HFF-Myc (cell line): Measurements from ENCODE around the gene KLHL29.

Source experiments
- DNase-seq: peaks from one replicate; pipeline ENCODE4 v3.0.0-alpha.2; 2011; ENCODE audit warnings: low read depth; ENCODE audit errors: extremely low read depth
- H3K4me3 ChIP-seq: replicated peaks from 2 replicates; pipeline ENCODE4 v1.5.1; 2011; ENCODE audit warnings: low read depth, mild to moderate bottlenecking, control low read depth, low read length
- CTCF ChIP-seq: IDR thresholded peaks from 2 replicates; pipeline ENCODE4 v1.5.1; 2012; ENCODE audit warnings: mild to moderate bottlenecking, low read depth, low read length, control low read depth; ENCODE audit errors: missing control alignments

The KLHL29 gene

GRCh38 chr2:23503682-23504081, 118.7 kb downstream of the KLHL29 start:
- no peak for DNase-seq
- no peak overlapping the region for H3K4me3 ChIP-seq
- TF ChIP-seq CTCF, result no peak

DNA sequence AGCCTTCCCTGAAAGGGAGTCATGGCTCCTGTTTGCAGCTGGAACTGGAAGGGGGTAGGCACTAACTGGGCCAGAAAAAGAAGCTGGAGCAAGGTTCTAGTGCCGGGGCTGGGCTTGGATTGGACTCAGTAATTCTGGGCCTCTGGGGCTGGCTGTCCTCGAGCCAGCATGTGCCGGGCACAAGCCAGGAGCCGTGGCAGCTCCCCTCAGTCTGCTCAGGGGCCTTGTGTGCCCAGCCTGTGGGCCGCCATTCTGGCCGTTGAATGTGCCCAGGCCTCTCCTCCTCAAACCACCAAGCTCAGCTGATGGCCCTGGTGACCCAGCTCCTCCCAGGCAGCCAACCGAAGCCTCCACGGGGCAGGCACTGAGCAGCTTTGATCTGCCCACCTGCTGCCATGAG, 119.6 kb downstream of the KLHL29 start:
- no peak overlapping the region for H3K4me3 ChIP-seq
- no peak for TF ChIP-seq CTCF
- DNase-seq, result no peak

- no peak overlapping the region for H3K4me3 ChIP-seq
- no peak for TF ChIP-seq CTCF
Measured at GRCh38 chr2:23505218-23505983, 120.4 kb downstream of the KLHL29 start.

GRCh38 chr2:23505984-23506380, 121.0 kb downstream of the KLHL29 start:
- no peak for TF ChIP-seq CTCF
- no peak for DNase-seq
- H3K4me3 ChIP-seq, result no peak overlapping the region

More at GRCh38 chr2:23505218-23505983, 120.4 kb downstream of the KLHL29 start:
- no peak for DNase-seq

GRCh38 chr2:23506531-23507266, 121.7 kb downstream of the KLHL29 start:
- no peak for DNase-seq
- TF ChIP-seq CTCF, result no peak
- no peak overlapping the region for H3K4me3 ChIP-seq

DNA sequence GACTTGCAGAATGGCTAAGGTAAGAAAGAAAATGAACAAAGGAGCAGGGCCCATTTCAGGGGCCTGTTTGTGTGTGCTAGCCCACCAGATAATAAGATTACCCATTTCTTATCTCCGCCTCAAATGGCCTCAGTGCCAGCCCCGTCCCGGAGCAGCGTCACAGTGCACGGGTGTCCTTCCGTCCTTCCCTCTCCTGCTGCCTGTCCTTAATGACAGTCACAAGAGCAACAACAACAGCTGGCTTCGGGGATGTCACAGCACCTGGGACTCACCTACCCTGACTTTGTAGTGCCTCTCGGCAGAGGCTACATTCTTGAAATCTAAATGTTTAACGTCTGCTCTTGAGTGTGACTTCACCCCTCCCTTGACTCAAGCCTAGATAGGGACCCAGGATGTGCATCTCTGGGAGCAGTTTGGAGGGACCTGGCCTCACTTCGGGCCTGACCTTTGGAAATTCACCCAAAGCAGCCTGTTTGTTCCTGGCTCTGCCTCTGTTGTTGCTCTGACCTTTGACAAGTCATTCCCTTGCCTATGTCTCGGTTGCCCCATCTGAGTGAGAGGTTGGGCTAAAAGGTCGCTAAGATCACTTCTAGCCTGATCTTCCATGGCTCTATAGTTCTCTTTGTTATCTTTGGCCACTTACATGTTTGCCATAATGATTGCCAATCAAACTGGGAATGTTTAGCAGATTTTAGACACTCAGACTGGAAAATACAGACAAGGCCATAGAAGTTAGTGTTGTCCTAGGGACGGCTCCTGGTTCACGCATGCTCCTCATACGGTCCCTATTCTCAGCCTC, 122.5 kb downstream of the KLHL29 start:
- no peak overlapping the region for H3K4me3 ChIP-seq
- no peak for DNase-seq
- no peak for TF ChIP-seq CTCF
